Uterus (tissue), 2 donors: ENCODE results near the gene SLC10A6.

Experiments used
- CTCF ChIP-seq, 4 experiments: fragments of 200-600 bp in 2 of 4; fragments of 450-650 bp in 2 of 4; sonication (generic) in 2 of 4; IDR thresholded peaks; one replicate each; pipeline ENCODE4 v1.5.1; 2016 to 2019; ENCODE audit warnings: antibody characterized with exemption in 4 of 4, mild to moderate bottlenecking in 2 of 4, moderate library complexity in 1 of 4
- POLR2A ChIP-seq, 2 donors: fragments of 450-650 bp; IDR thresholded peaks; one replicate each; pipeline ENCODE4 v1.6.1; 2016; ENCODE audit warnings: antibody characterized with exemption in 2 of 2, mild to moderate bottlenecking in 1 of 2, moderate library complexity in 1 of 2

GRCh38 chr4:86840858-86841257 lies 8.3 kb downstream of the SLC10A6 start:
- TF ChIP-seq CTCF (IDR thresholded peaks at IDR 0.05) (no peak), POLR2A (IDR thresholded peaks at IDR 0.05) (no peak)
